Ishikawa (cell line): Measurements from ENCODE around the gene P4HA3.

Source experiments
- CEBPB ChIP-seq: IDR thresholded peaks from 2 replicates; pipeline ENCODE4 v1.6.1; 2012
- CREB1 ChIP-seq: IDR thresholded peaks from 2 replicates; pipeline ENCODE4 v1.6.1; 2012; ENCODE audit warnings: low read depth
- EGR1 ChIP-seq: IDR thresholded peaks from 2 replicates; pipeline ENCODE4 v1.6.1; 2012
- EP300 ChIP-seq: IDR thresholded peaks from 2 replicates; pipeline ENCODE4 v1.6.1; 2012; ENCODE audit warnings: borderline replicate concordance
- FOXM1 ChIP-seq: IDR thresholded peaks from 2 replicates; pipeline ENCODE4 v1.6.1; 2012; ENCODE audit warnings: low read depth, borderline replicate concordance
- MAX ChIP-seq: IDR thresholded peaks from 2 replicates; pipeline ENCODE4 v1.6.1; 2012
- NFIC ChIP-seq: IDR thresholded peaks from 2 replicates; pipeline ENCODE4 v1.6.1; 2012
- RAD21 ChIP-seq: IDR thresholded peaks from 2 replicates; pipeline ENCODE4 v1.6.1; 2012; ENCODE audit warnings: low read depth
- REST ChIP-seq: IDR thresholded peaks from 2 replicates; pipeline ENCODE4 v1.6.1; 2012; ENCODE audit warnings: low read depth, mild to moderate bottlenecking
- TAF1 ChIP-seq: IDR thresholded peaks from 2 replicates; pipeline ENCODE4 v1.6.1; 2012; ENCODE audit warnings: low read depth, mild to moderate bottlenecking
- TCF12 ChIP-seq: IDR thresholded peaks from 2 replicates; pipeline ENCODE4 v1.6.1; 2012; ENCODE audit warnings: low read depth
- TEAD4 ChIP-seq: IDR thresholded peaks from 2 replicates; pipeline ENCODE4 v1.6.1; 2012
- USF1 ChIP-seq: IDR thresholded peaks from 2 replicates; pipeline ENCODE4 v1.6.1; 2012
- YY1 ChIP-seq: IDR thresholded peaks from 2 replicates; pipeline ENCODE4 v1.6.1; 2012; ENCODE audit warnings: low read depth
- ZBTB7A ChIP-seq: IDR thresholded peaks from 2 replicates; pipeline ENCODE4 v1.6.1; 2012; ENCODE audit warnings: low read depth

Gene P4HA3

GRCh38 chr11:74282421-74282820, 29.0 kb downstream of the P4HA3 start:
- TF ChIP-seq REST (no peak), MAX (no peak), EP300 (no peak), TEAD4 (no peak), USF1 (no peak), NFIC (no peak), TCF12 (no peak), CEBPB (no peak), YY1 (no peak), CREB1 (no peak), RAD21 (no peak), EGR1 (no peak)

GRCh38 chr11:74280494-74280893, 30.9 kb downstream of the P4HA3 start:
- no peak for TF ChIP-seq FOXM1
- TF ChIP-seq TCF12: no peak
- TF ChIP-seq CREB1: no peak
- no peak for TF ChIP-seq TEAD4
- TF ChIP-seq EGR1: no peak
- no peak for TF ChIP-seq MAX
- no peak for TF ChIP-seq NFIC

- TF ChIP-seq EP300 (no peak), CREB1 (no peak), TCF12 (no peak)
Measured at GRCh38 chr11:74279256-74279655, 32.2 kb downstream of the P4HA3 start.

- no peak for TF ChIP-seq YY1
- no peak for TF ChIP-seq EP300
- no peak for TF ChIP-seq RAD21
- no peak for TF ChIP-seq ZBTB7A
- no peak for TF ChIP-seq NFIC
- no peak for TF ChIP-seq CREB1
- no peak for TF ChIP-seq USF1
Measured at GRCh38 chr11:74278721-74279161, 32.7 kb downstream of the P4HA3 start.

- TF ChIP-seq EGR1: no peak
- TF ChIP-seq NFIC: no peak
- no peak for TF ChIP-seq MAX
- TF ChIP-seq REST: no peak
- no peak for TF ChIP-seq YY1
- no peak for TF ChIP-seq FOXM1
- TF ChIP-seq EP300: no peak
- no peak for TF ChIP-seq TEAD4
- no peak for TF ChIP-seq CREB1
- TF ChIP-seq ZBTB7A: no peak
- TF ChIP-seq CEBPB: no peak
- TF ChIP-seq TAF1: no peak
- no peak for TF ChIP-seq RAD21
- TF ChIP-seq USF1: no peak
- no peak for TF ChIP-seq TCF12
Measured at GRCh38 chr11:74278103-74278502, 33.3 kb downstream of the P4HA3 start.

- no peak for TF ChIP-seq EGR1
- TF ChIP-seq MAX: no peak
- no peak for TF ChIP-seq TEAD4
- TF ChIP-seq EP300: no peak
- no peak for TF ChIP-seq NFIC
Measured at GRCh38 chr11:74276581-74276980, 34.9 kb downstream of the P4HA3 start.
